ENCODE results near the gene BCL2.

- TF ChIP-seq CTCF (conservative IDR thresholded peaks at IDR 0.05) = no peak
- no peak for TF ChIP-seq ZFX (IDR thresholded peaks at IDR 0.05)
Observed at GRCh38 chr18:63198868-63199742, 120.5 kb downstream of the BCL2 start.

All from C4-2B (cell line).